ENCODE data around the gene SCUBE2. TPM values are rescaled to one million over a fixed set of nuclear protein-coding genes. Genes with fewer than 3 reads are reported as not detected.

The SCUBE2 gene
- total RNA-seq, 4 donors from 2014 or later: 0.78 to 13.1 (median 5.0) TPM

DNA sequence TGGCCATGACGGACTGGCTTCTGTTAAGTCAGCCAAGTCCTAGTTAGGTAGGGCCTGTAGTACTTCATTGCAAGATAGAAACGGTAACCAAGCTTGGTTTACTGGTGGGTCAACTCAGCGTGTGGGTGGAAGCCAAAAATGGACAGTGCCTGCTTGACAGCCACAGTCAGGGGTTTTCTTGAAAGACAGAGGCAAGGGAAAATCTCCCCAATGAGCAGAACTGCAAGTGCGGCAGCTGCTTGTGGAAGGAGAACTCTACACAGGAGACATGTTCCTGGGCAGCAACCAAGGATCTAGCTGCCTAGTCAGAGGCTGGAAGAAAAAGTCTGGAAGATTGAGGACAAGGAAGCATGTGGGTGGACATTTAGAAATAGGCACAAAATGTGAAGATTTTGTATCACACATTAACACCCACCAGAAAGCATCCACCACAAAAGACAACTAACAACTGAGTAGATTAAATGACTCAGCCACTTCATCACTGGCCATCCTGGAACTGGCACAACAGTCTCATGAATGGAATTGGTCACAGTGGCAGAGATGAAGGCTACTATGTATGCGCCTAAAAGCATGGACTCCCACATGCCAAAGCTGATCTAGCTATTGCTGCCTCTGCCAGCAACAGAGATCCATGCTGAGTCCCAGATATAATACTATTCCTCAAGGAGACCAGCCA lies 40.9 kb upstream of the SCUBE2 start:
- TF ChIP-seq POLR2AphosphoS5 (IDR thresholded peaks at IDR 0.05) (no peak), EP300 (IDR thresholded peaks at IDR 0.05) (no peak), POLR2A (IDR thresholded peaks at IDR 0.05) (no peak)
- TF ChIP-seq, protein P1, sequence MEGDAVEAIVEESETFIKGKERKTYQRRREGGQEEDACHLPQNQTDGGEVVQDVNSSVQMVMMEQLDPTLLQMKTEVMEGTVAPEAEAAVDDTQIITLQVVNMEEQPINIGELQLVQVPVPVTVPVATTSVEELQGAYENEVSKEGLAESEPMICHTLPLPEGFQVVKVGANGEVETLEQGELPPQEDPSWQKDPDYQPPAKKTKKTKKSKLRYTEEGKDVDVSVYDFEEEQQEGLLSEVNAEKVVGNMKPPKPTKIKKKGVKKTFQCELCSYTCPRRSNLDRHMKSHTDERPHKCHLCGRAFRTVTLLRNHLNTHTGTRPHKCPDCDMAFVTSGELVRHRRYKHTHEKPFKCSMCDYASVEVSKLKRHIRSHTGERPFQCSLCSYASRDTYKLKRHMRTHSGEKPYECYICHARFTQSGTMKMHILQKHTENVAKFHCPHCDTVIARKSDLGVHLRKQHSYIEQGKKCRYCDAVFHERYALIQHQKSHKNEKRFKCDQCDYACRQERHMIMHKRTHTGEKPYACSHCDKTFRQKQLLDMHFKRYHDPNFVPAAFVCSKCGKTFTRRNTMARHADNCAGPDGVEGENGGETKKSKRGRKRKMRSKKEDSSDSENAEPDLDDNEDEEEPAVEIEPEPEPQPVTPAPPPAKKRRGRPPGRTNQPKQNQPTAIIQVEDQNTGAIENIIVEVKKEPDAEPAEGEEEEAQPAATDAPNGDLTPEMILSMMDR (IDR thresholded peaks at IDR 0.05): no peak
- 83 to 87% methylated on average over 5 of the region's 5 CpGs for WGBS, 2 donors (ENCODE audit: low coverage in 1 of 2)

DNA sequence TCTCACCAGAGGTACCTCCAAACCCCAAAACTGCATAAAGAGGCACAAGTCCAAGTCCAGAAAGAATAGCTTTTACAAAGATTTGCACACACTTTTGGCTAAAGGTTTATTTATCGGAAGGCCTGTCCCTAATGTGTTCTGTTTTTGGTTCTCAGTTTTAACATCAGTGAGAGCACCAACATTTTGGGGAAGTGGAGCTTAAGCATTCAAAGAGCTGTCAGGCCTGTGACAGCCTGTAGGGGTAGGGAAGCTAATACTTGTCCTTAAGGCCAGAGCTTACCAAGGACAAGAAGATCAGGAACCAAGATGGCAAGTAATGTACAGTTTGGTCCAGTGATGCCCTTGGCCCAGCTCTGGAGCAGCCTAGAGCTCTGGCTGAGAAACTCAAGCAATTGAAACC lies 38.9 kb upstream of the SCUBE2 start:
- ATAC-seq: no peak
- TF ChIP-seq, protein P1 (IDR thresholded peaks at IDR 0.05): no peak
- TF ChIP-seq POLR2A (IDR thresholded peaks at IDR 0.05) (no peak), POLR2AphosphoS5 (IDR thresholded peaks at IDR 0.05) (no peak), EP300 (IDR thresholded peaks at IDR 0.05) (no peak)
- Histone ChIP-seq H3K27ac (no peak overlapping the region), H3K9me3 (no peaks in the 10 kb centered on the region), H3K27me3 (no peaks in the 10 kb centered on the region), H3K4me3 (no peak overlapping the region), H3K4me1 (no peaks in the 10 kb centered on the region), H3K36me3 (peaks cover 0 to 23% of the 10 kb centered on the region in 2 donors)
- 83 to 86% methylated on average over 1 of the region's 1 CpG for whole genome bisulfite sequencing, 2 donors (ENCODE audit: low coverage in 1 of 2)

More for the DNA sequence above, 40.9 kb upstream of the SCUBE2 start:
- no peaks in the 10 kb centered on the region for H3K9me3 ChIP-seq
- ATAC-seq: no peak
- peaks cover 0 to 3% (median 0%) of the 10 kb centered on the region in 3 donors for H3K4me1 ChIP-seq
- no peaks in the 10 kb centered on the region for H3K27me3 ChIP-seq
- peaks cover 0 to 25% of the 10 kb centered on the region in 2 donors for H3K36me3 ChIP-seq
- H3K4me3 ChIP-seq: no peak overlapping the region
- H3K27ac ChIP-seq: no peak overlapping the region

DNA sequence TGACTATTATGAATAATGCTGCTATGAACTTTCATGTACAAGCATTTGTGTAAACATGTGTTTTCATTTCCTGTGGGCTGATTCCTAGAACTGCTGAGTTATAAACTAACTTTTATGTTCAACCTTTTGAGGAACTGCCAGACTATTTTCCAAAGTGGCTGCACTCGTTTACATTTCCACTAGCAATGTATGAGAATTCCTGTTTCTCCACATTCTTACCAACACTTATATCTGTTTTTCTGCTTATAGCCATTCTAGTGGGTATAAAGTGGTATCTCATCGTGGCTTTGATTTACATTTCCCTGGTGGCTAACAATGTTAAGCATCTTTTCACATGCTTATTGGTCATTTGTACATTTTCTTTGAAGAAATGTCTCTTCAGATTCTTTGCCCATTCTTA lies 35.2 kb upstream of the SCUBE2 start:
- Histone ChIP-seq H3K27ac (no peak overlapping the region), H3K4me1 (no peaks in the 10 kb centered on the region), H3K9me3 (no peaks in the 10 kb centered on the region), H3K36me3 (peaks cover 0 to 11% of the 10 kb centered on the region in 2 donors), H3K27me3 (no peaks in the 10 kb centered on the region), H3K4me3 (no peak overlapping the region)
- no peak for ATAC-seq
- WGBS, 2 donors (ENCODE audit: low coverage in 1 of 2): 61 to 72% methylated on average over 2 of the region's 2 CpGs
- no peak for TF ChIP-seq EP300 (IDR thresholded peaks at IDR 0.05)
- TF ChIP-seq POLR2A (IDR thresholded peaks at IDR 0.05): no peak
- TF ChIP-seq, protein P1 (IDR thresholded peaks at IDR 0.05): no peak
- TF ChIP-seq POLR2AphosphoS5 (IDR thresholded peaks at IDR 0.05): no peak

DNA sequence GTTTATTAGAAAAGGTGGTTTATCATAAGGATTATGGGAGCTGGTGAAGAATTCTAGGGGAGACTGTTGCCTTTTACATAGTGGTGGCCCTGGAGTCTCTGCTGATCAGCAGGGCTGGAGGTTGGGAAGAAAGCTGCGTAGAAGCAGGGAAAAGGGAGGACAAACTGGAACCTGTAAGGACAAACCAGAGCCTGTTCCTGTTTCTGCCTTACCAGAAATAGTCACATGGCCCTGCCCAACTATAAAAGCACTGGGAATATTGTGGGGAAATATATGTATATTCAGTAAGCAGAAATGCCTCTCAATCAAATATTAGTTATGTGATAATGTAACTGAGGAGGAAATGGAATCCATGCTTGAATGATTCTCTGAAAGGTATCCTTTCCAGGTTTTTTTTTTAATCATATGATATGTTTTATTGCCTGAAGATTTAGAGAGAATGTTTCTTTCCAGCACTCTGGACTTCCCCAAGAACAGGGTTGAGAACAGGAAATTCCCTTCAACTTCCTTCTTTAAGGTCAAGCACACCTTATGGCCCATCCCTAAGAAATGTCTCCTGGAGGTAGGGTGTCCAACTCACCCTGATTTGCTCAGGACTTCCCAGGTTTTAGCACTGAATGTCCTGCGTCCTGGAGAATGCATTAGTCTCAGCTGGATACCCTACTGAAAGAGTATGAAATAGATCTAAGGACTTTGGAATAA lies 33.9 kb upstream of the SCUBE2 start:
- 83 to 100% methylated on average over 1 to 2 of the region's 2 CpGs for WGBS, 2 donors (ENCODE audit: low coverage in 1 of 2)
- Histone ChIP-seq H3K4me3 (no peak overlapping the region), H3K27ac (no peak overlapping the region), H3K36me3 (peaks cover 0 to 7% of the 10 kb centered on the region in 2 donors), H3K9me3 (no peaks in the 10 kb centered on the region), H3K27me3 (no peaks in the 10 kb centered on the region), H3K4me1 (no peaks in the 10 kb centered on the region)
- ATAC-seq: no peak
- TF ChIP-seq EP300 (IDR thresholded peaks at IDR 0.05) (no peak), POLR2AphosphoS5 (IDR thresholded peaks at IDR 0.05) (no peak), POLR2A (IDR thresholded peaks at IDR 0.05) (no peak)
- TF ChIP-seq, protein P1 (IDR thresholded peaks at IDR 0.05): no peak
